Neural cell (in vitro differentiated cells): ENCODE data around the gene MSI2. TPM values are rescaled to one million over a fixed set of nuclear protein-coding genes. Genes with fewer than 3 reads are reported as not detected.

Experiments
- H2AFZ ChIP-seq: fragments of 200-600, 300-800 bp; sonication (generic), shearing (Covaris generic); 2 replicates; pipeline ENCODE4 v1.6.0; 2014; ENCODE audit warnings: low read depth, mild to moderate bottlenecking, antibody characterized with exemption, low read length, moderate library complexity
- H3F3A ChIP-seq: fragments of 200-600 bp; shearing (Covaris generic); 2 replicates; pipeline ENCODE4 v1.6.1; 2016; ENCODE audit warnings: mild to moderate bottlenecking, moderate library complexity, mixed read lengths, antibody characterized with exemption, low read length; ENCODE audit not compliant: insufficient read depth, poor library complexity, severe bottlenecking
- H3K27ac ChIP-seq: fragments of 200-600, 300-800 bp; sonication (generic), shearing (Covaris generic); 2 replicates; pipeline ENCODE4 v1.5.1; 2014; ENCODE audit warnings: mild to moderate bottlenecking, low read length, moderate library complexity
- H3K27me3 ChIP-seq: fragments of 300-800, 200-600 bp; sonication (generic), shearing (Covaris generic); 2 replicates; pipeline ENCODE4 v1.6.0; 2014; ENCODE audit warnings: mild to moderate bottlenecking, low read depth, low read length, moderate library complexity; ENCODE audit not compliant: insufficient read depth
- H3K36me3 ChIP-seq: fragments of 300-800, 200-600 bp; sonication (generic), shearing (Covaris generic); 2 replicates; pipeline ENCODE4 v1.5.1; 2014; ENCODE audit warnings: mild to moderate bottlenecking, antibody characterized with exemption, low read length, moderate library complexity; ENCODE audit not compliant: insufficient read depth
- H3K4me2 ChIP-seq: fragments of 300-800, 200-600 bp; sonication (generic), shearing (Covaris generic); 2 replicates; pipeline ENCODE4 v1.6.0; 2014; ENCODE audit warnings: mild to moderate bottlenecking, low read length
- H3K4me3 ChIP-seq: fragments of 300-800, 200-600 bp; sonication (generic), shearing (Covaris generic); 2 replicates; pipeline ENCODE4 v1.5.1; 2014; ENCODE audit warnings: mild to moderate bottlenecking, low read length, moderate library complexity
- H3K79me2 ChIP-seq: fragments of 200-600 bp; shearing (Covaris generic); replicated peaks from 2 replicates; pipeline ENCODE4 v1.6.0; 2014; ENCODE audit warnings: mild to moderate bottlenecking, low read length, moderate library complexity; ENCODE audit not compliant: insufficient read depth
- H3K9ac ChIP-seq: fragments of 300-800, 200-600 bp; sonication (generic), shearing (Covaris generic); 2 replicates; pipeline ENCODE4 v1.6.1; 2016; ENCODE audit warnings: mild to moderate bottlenecking, low read length, mixed read lengths
- H3K9me2 ChIP-seq: fragments of 200-600 bp; shearing (Covaris generic); 2 replicates; pipeline ENCODE4 v1.6.1; 2016; ENCODE audit warnings: mild to moderate bottlenecking, low read length, mixed read lengths; ENCODE audit not compliant: insufficient read depth
- H3K9me3 ChIP-seq: fragments of 200-600, 300-800 bp; sonication (generic), shearing (Covaris generic); 2 replicates; pipeline ENCODE4 v1.6.1; 2016; ENCODE audit warnings: mild to moderate bottlenecking, mixed run types, low read length, moderate library complexity, mixed read lengths
- H4K20me1 ChIP-seq: fragments of 200-600 bp; shearing (Covaris generic); 2 replicates; pipeline ENCODE4 v1.6.1; 2016; ENCODE audit warnings: mild to moderate bottlenecking, mixed run types; ENCODE audit not compliant: insufficient read depth
- EP300 ChIP-seq: fragments of 450-650 bp; conservative IDR thresholded peaks from 2 replicates; pipeline ENCODE4 v1.6.1; 2014; ENCODE audit warnings: antibody characterized with exemption, mild to moderate bottlenecking, moderate library complexity; ENCODE audit not compliant: poor library complexity, severe bottlenecking
- EZH2 ChIP-seq: fragments of 200-600, 300-800 bp; shearing (Covaris generic), sonication (generic); IDR thresholded peaks from 2 replicates; pipeline ENCODE4 v1.6.1; 2014; ENCODE audit warnings: antibody characterized with exemption, low read length, borderline replicate concordance, mild to moderate bottlenecking; ENCODE audit not compliant: insufficient read depth, poor library complexity, severe bottlenecking
- POLR2AphosphoS5 ChIP-seq: IDR thresholded peaks from 2 replicates; pipeline ENCODE4 v1.6.1; 2012
- RAD21 ChIP-seq: fragments of 450-650 bp; conservative IDR thresholded peaks from 2 replicates; pipeline ENCODE4 v1.6.1; 2014; ENCODE audit warnings: antibody characterized with exemption, mild to moderate bottlenecking, moderate library complexity
- SMC3 ChIP-seq: fragments of 450-650 bp; conservative IDR thresholded peaks from 2 replicates; pipeline ENCODE4 v1.6.1; 2014; ENCODE audit warnings: antibody characterized with exemption, mild to moderate bottlenecking, moderate library complexity; ENCODE audit not compliant: poor library complexity
- TAF1 ChIP-seq: IDR thresholded peaks from 2 replicates; pipeline ENCODE4 v1.6.1; 2012; ENCODE audit warnings: low read depth
- polyA plus RNA-seq: library from polyadenylated mRNA; depleted of rRNA; stranded (reverse); fragments of >200 nt; gene quantifications from 2 replicates; pipeline ENCODE4 v1.2.3, GENCODE V29; 2014
- TF ChIP-seq, protein P1 (sequence below): IDR thresholded peaks from 2 replicates; pipeline ENCODE4 v1.6.1; 2012; ENCODE audit warnings: borderline replicate concordance
- TF ChIP-seq, protein P2 (sequence below): fragments of 450-650 bp; IDR thresholded peaks from 2 replicates; pipeline ENCODE4 v1.5.1; 2014; ENCODE audit warnings: antibody characterized with exemption, mild to moderate bottlenecking, moderate library complexity; ENCODE audit not compliant: poor library complexity, severe bottlenecking

MSI2 gene
- polyA plus RNA-seq, 1 donor from 2014 or later = 61.4 TPM

DNA sequence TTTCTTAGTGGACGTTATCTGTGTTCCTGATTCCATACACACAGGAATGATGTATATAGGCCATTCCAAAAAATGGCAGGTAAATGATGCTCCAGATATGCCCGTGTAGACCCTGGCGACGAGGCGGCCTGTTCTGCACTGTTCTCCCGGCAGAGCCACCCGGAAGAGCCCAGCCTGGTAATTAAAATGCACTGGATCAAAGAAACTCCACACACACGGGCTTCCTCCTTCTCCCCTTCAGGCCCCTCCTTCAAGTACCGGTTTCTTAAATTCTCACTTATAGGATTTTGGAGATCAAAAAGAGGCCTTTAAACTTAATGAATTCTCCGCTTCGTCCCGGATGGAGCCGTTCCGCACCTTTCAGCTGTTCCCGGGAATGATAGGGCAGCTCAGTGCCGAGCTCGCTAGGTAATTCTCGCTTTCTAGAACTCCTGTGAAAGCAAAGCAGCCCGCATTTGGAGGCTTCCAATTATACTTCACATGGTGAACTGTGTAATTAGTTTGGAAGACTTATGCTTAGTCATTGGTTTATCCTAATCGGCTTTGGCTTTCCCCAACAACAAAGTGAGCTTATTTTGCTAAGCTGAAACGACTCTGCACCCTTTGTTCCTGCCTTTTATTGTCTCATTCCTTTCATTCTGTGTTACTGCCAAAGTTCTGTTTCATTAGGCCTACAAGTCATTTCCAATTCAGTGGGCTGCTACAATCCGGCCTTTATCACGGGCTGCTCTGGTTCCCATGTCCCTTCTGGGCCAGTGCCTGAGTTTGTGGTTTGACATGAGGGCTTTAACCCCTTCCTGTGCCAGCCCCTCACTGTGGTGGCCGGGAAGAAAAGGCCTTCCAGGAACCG lies 150.0 kb downstream of the MSI2 start:
- Histone ChIP-seq H3K36me3 (no peaks in the 10 kb centered on the region), H3F3A (no peaks in the 10 kb centered on the region), H3K79me2 (peaks cover 35% of the 10 kb centered on the region), H3K4me3 (no peak overlapping the region), H3K9me3 (no peaks in the 10 kb centered on the region), H3K9me2 (no peaks in the 10 kb centered on the region), H4K20me1 (no peaks in the 10 kb centered on the region), H3K27me3 (no peaks in the 10 kb centered on the region), H2AFZ (no peak overlapping the region), H3K27ac (no peak overlapping the region), H3K4me2 (no peak overlapping the region), H3K9ac (no peak overlapping the region)
- TF ChIP-seq EP300 = no peak
- TF ChIP-seq, protein P1, sequence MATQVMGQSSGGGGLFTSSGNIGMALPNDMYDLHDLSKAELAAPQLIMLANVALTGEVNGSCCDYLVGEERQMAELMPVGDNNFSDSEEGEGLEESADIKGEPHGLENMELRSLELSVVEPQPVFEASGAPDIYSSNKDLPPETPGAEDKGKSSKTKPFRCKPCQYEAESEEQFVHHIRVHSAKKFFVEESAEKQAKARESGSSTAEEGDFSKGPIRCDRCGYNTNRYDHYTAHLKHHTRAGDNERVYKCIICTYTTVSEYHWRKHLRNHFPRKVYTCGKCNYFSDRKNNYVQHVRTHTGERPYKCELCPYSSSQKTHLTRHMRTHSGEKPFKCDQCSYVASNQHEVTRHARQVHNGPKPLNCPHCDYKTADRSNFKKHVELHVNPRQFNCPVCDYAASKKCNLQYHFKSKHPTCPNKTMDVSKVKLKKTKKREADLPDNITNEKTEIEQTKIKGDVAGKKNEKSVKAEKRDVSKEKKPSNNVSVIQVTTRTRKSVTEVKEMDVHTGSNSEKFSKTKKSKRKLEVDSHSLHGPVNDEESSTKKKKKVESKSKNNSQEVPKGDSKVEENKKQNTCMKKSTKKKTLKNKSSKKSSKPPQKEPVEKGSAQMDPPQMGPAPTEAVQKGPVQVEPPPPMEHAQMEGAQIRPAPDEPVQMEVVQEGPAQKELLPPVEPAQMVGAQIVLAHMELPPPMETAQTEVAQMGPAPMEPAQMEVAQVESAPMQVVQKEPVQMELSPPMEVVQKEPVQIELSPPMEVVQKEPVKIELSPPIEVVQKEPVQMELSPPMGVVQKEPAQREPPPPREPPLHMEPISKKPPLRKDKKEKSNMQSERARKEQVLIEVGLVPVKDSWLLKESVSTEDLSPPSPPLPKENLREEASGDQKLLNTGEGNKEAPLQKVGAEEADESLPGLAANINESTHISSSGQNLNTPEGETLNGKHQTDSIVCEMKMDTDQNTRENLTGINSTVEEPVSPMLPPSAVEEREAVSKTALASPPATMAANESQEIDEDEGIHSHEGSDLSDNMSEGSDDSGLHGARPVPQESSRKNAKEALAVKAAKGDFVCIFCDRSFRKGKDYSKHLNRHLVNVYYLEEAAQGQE = peak; percentile 16

DNA sequence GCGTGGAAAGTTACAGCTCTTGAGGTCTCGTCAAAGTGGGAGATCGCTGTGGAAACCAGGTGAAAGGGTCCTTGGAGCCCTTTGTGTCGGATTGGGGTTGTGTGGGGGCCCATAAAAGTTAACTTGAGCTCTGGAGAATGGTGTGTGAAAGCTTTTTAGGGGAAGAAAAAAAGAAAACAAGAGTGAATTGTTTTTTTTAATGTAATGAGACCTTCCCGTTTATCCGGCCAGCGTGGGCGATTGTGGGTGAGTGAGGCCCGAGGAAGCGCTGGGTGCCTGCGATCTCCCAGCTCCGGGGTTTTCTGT lies 150.6 kb downstream of the MSI2 start:
- no peaks in the 10 kb centered on the region for H3K9me3 ChIP-seq
- no peak for TF ChIP-seq POLR2AphosphoS5
- TF ChIP-seq TAF1 = no peak
- no peak for TF ChIP-seq EP300
- TF ChIP-seq RAD21 = no peak
- TF ChIP-seq EZH2 = no peak
- no peak for TF ChIP-seq SMC3
- TF ChIP-seq, protein P1 = no peak
- TF ChIP-seq, protein P2, sequence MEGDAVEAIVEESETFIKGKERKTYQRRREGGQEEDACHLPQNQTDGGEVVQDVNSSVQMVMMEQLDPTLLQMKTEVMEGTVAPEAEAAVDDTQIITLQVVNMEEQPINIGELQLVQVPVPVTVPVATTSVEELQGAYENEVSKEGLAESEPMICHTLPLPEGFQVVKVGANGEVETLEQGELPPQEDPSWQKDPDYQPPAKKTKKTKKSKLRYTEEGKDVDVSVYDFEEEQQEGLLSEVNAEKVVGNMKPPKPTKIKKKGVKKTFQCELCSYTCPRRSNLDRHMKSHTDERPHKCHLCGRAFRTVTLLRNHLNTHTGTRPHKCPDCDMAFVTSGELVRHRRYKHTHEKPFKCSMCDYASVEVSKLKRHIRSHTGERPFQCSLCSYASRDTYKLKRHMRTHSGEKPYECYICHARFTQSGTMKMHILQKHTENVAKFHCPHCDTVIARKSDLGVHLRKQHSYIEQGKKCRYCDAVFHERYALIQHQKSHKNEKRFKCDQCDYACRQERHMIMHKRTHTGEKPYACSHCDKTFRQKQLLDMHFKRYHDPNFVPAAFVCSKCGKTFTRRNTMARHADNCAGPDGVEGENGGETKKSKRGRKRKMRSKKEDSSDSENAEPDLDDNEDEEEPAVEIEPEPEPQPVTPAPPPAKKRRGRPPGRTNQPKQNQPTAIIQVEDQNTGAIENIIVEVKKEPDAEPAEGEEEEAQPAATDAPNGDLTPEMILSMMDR = no peak
- H3K27me3 ChIP-seq = no peaks in the 10 kb centered on the region
- no peaks in the 10 kb centered on the region for H4K20me1 ChIP-seq
- H3K4me3 ChIP-seq = no peak overlapping the region
- peaks cover 38% of the 10 kb centered on the region for H3K79me2 ChIP-seq
- no peak overlapping the region for H2AFZ ChIP-seq
- H3K4me2 ChIP-seq = no peak overlapping the region
- no peaks in the 10 kb centered on the region for H3F3A ChIP-seq
- no peaks in the 10 kb centered on the region for H3K9me2 ChIP-seq
- H3K36me3 ChIP-seq = no peaks in the 10 kb centered on the region
- no peak overlapping the region for H3K27ac ChIP-seq
- no peak overlapping the region for H3K9ac ChIP-seq
